Liver (tissue), 9 donors: ENCODE measurements around the gene SKA1. TPM values are rescaled to one million over a fixed set of nuclear protein-coding genes. Genes with fewer than 3 reads are reported as not detected.
A peak's percentile ranks its signal among the peaks of the same experiment; 100 is the strongest.

Experiments
- DNase-seq: peaks from one replicate; pipeline ENCODE4 v3.0.0-alpha.2; 2017; ENCODE audit warnings: low spot score
- H3K27ac ChIP-seq, 2 donors: one replicate each; pipeline ENCODE4 v1.7.0; 2013; ENCODE audit warnings: inconsistent platforms in 2 of 2, low read length in 2 of 2, control low read depth in 1 of 2, low read depth in 1 of 2, mild to moderate bottlenecking in 1 of 2
- H3K27me3 ChIP-seq, 4 donors: one replicate each; pipeline versions ENCODE4 v1.6.1 to v1.7.0; 2013; ENCODE audit warnings: low read length in 3 of 4, inconsistent platforms in 1 of 4, mild to moderate bottlenecking in 1 of 4, moderate library complexity in 1 of 4; ENCODE audit not compliant: control insufficient read depth in 4 of 4, insufficient read depth in 4 of 4
- H3K36me3 ChIP-seq, 4 donors: one replicate each; pipeline versions ENCODE4 v1.6.1 to v1.7.0; 2013; ENCODE audit warnings: low read length in 3 of 4, mild to moderate bottlenecking in 3 of 4, low read depth in 1 of 4, moderate library complexity in 1 of 4; ENCODE audit not compliant: control insufficient read depth in 4 of 4, insufficient read depth in 3 of 4
- H3K4me1 ChIP-seq, 4 donors: one replicate each; pipeline versions ENCODE4 v1.6.1 to v1.7.0; 2013; ENCODE audit warnings: low read length in 3 of 4, mild to moderate bottlenecking in 3 of 4, moderate library complexity in 1 of 4; ENCODE audit not compliant: control insufficient read depth in 4 of 4, insufficient read depth in 4 of 4
- H3K4me3 ChIP-seq, 3 donors: one replicate each; pipeline versions ENCODE4 v1.6.1 to v1.7.0; 2013; ENCODE audit warnings: low read length in 3 of 3, control low read depth in 1 of 3, low read depth in 1 of 3, mild to moderate bottlenecking in 1 of 3
- H3K9ac ChIP-seq, 2 donors: one replicate each; pipeline ENCODE4 v1.7.0; 2013; ENCODE audit warnings: low read length in 2 of 2, mild to moderate bottlenecking in 2 of 2, moderate library complexity in 2 of 2, control low read depth in 1 of 2, low read depth in 1 of 2
- H3K9me3 ChIP-seq, 4 donors: one replicate each; pipeline versions ENCODE4 v1.6.1 to v1.7.0; 2013; ENCODE audit warnings: low read length in 3 of 4; ENCODE audit not compliant: control insufficient read depth in 4 of 4
- EGR1 ChIP-seq, 2 donors: IDR thresholded peaks; 2 replicates each; pipeline ENCODE4 v1.6.1; 2016 to 2018; ENCODE audit warnings: antibody characterized with exemption in 2 of 2, low read depth in 2 of 2
- FOXA1 ChIP-seq: IDR thresholded peaks from 2 replicates; pipeline ENCODE4 v1.6.1; 2016; ENCODE audit warnings: antibody characterized with exemption
- FOXA2 ChIP-seq: IDR thresholded peaks from 2 replicates; pipeline ENCODE4 v1.6.1; 2016; ENCODE audit warnings: antibody characterized with exemption
- GABPA ChIP-seq, 2 donors: IDR thresholded peaks in 1 of 2; conservative IDR thresholded peaks in 1 of 2; 2 replicates each; pipeline ENCODE4 v1.6.1; 2016; ENCODE audit warnings: antibody characterized with exemption in 2 of 2, mild to moderate bottlenecking in 1 of 2, moderate library complexity in 1 of 2
- HNF4A ChIP-seq, 2 donors: conservative IDR thresholded peaks; 2 replicates each; pipeline ENCODE4 v1.6.1; 2016; ENCODE audit warnings: antibody characterized with exemption in 2 of 2, mild to moderate bottlenecking in 2 of 2
- NR2F2 ChIP-seq: IDR thresholded peaks from 2 replicates; pipeline ENCODE4 v1.6.1; 2016; ENCODE audit warnings: antibody characterized with exemption
- RAD21 ChIP-seq, 2 donors: IDR thresholded peaks; 2 replicates each; pipeline ENCODE4 v1.6.1; 2016; ENCODE audit warnings: antibody characterized with exemption in 2 of 2, mild to moderate bottlenecking in 2 of 2
- RXRA ChIP-seq, 2 donors: IDR thresholded peaks; 2 replicates each; pipeline ENCODE4 v1.6.1; 2017 to 2018; ENCODE audit warnings: antibody characterized with exemption in 2 of 2, mild to moderate bottlenecking in 1 of 2
- SP1 ChIP-seq: IDR thresholded peaks from 2 replicates; pipeline ENCODE4 v1.6.1; 2018; ENCODE audit warnings: antibody characterized with exemption, mild to moderate bottlenecking
- WGBS: extraction: QIAGEN DNeasy Blood & Tissue Kit; methylation state at CpG from one replicate; pipeline ENCODE4 v1.1.7; 2013; 5-methylcytosine and 5-hydroxymethylcytosine counted together
- polyA plus RNA-seq, 2 donors: library from polyadenylated mRNA; stranded (reverse) in 1 of 2; unstranded in 1 of 2; fragments of 200-250 nt in 1 of 2; fragments of >200 nt in 1 of 2; fragmentation: Nextera tagmentation in 1 of 2; extraction: Ambion mirVana in 1 of 2; gene quantifications; one replicate each; pipeline versions ENCODE4 v1.2.1 to v1.2.3, GENCODE V29; 2013 to 2015
- total RNA-seq, 2 donors: library from RNA; depleted of rRNA; stranded (reverse); fragments of >200 nt; gene quantifications; one replicate each; pipeline ENCODE4 v1.2.3, GENCODE V29; 2014
- TF ChIP-seq, protein P1 (sequence below): IDR thresholded peaks from 2 replicates; pipeline ENCODE4 v1.6.1; 2016; ENCODE audit warnings: antibody characterized with exemption, mild to moderate bottlenecking
- TF ChIP-seq, protein P2 (sequence below): IDR thresholded peaks from 2 replicates; pipeline ENCODE4 v1.6.1; 2016; ENCODE audit warnings: antibody characterized with exemption
- TF ChIP-seq, protein P3 (sequence below): IDR thresholded peaks from 2 replicates; pipeline ENCODE4 v1.6.1; 2016; ENCODE audit warnings: antibody characterized with exemption
- TF ChIP-seq, protein P4 (sequence below): IDR thresholded peaks from 2 replicates; pipeline ENCODE4 v1.6.1; 2016; ENCODE audit warnings: antibody characterized with exemption
- donor health status: healthy.
- donor health status: healthy.
- donor health status: healthy.
- donor health status: healthy.
- donor health status: healthy.

Gene SKA1
- total and polyA plus RNA-seq, 4 donors = 0.08 to 18.7 (median 0.52) TPM

DNA sequence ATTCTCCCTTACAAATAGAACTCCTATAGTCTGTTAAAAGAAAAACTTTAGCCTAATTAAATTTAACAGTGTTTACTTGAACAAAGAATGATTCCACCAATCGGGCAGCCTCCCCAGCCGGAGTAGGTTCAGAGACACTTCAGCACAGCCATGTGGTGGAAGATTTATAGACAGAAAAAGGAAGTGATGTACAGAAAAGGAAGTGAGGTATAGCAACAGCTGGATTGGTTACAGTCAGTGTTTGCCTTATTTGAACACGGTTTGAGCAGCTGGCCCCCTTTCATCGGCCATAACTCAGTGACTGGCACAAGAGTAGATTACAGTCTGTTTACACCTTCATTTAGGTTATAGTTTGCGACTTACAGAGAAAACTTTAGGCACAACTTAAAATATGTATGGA lies 2.1 kb upstream of the SKA1 start:
- TF ChIP-seq NR2F2 = no peak
- no peaks in the 10 kb centered on the region for H3K27me3 ChIP-seq
- H3K4me1 ChIP-seq = peaks cover 4 to 12% (median 6%) of the 10 kb centered on the region in 4 donors
- 89% methylated on average over 5 of the region's 5 CpGs for WGBS
- no peak overlapping the region for H3K27ac ChIP-seq
- DNase-seq = no peak
- no peak overlapping the region for H3K9ac ChIP-seq
- H3K36me3 ChIP-seq = no peaks in the 10 kb centered on the region
- no peak overlapping the region for H3K4me3 ChIP-seq
- peaks cover 2 to 12% (median 3%) of the 10 kb centered on the region in 4 donors for H3K9me3 ChIP-seq

DNA sequence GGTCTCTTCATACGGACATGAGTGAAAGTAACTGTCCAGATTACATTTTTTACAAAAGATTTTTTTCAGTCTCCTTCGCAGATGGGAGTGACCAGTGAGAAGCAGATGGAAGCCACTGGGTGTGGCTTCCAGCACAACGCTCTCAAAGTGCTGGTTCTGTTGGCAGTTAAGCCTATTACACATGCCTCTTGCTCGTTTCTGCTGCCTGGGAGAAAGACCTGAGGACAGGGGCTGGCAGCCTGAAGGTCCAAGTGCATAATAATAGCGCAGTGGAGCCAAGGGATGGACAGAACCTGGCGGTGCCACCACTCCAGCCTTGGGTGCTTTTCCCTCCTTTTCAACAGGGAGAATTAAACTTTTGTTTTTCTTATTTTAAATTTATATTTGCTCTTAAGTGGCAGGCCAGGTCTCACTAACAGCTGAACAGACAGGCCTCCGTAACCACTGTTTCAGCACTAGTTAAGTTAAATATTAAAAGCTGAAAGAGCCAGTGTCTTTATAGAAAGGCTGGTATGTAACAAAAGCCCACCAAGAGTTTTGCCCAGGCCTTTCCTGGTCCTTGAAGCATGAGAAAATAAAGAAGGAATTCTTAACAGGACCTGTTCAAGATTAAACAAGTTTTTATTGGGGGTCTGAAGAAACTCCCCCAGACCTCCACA lies 1.2 kb upstream of the SKA1 start:
- Histone ChIP-seq H3K36me3 (no peaks in the 10 kb centered on the region), H3K4me1 (peaks cover 4 to 12% (median 6%) of the 10 kb centered on the region in 4 donors), H3K27me3 (no peaks in the 10 kb centered on the region), H3K9me3 (peaks cover 2 to 12% (median 3%) of the 10 kb centered on the region in 4 donors), H3K27ac (peak overlapping the region; percentile 59 to 63), H3K4me3 (peak overlapping the region in 2 of 3 donors; percentile 59 to 65), H3K9ac (peak overlapping the region in 1 of 2 donors; percentile 57)
- TF ChIP-seq, protein P1, sequence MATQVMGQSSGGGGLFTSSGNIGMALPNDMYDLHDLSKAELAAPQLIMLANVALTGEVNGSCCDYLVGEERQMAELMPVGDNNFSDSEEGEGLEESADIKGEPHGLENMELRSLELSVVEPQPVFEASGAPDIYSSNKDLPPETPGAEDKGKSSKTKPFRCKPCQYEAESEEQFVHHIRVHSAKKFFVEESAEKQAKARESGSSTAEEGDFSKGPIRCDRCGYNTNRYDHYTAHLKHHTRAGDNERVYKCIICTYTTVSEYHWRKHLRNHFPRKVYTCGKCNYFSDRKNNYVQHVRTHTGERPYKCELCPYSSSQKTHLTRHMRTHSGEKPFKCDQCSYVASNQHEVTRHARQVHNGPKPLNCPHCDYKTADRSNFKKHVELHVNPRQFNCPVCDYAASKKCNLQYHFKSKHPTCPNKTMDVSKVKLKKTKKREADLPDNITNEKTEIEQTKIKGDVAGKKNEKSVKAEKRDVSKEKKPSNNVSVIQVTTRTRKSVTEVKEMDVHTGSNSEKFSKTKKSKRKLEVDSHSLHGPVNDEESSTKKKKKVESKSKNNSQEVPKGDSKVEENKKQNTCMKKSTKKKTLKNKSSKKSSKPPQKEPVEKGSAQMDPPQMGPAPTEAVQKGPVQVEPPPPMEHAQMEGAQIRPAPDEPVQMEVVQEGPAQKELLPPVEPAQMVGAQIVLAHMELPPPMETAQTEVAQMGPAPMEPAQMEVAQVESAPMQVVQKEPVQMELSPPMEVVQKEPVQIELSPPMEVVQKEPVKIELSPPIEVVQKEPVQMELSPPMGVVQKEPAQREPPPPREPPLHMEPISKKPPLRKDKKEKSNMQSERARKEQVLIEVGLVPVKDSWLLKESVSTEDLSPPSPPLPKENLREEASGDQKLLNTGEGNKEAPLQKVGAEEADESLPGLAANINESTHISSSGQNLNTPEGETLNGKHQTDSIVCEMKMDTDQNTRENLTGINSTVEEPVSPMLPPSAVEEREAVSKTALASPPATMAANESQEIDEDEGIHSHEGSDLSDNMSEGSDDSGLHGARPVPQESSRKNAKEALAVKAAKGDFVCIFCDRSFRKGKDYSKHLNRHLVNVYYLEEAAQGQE = no peak
- peak in 1 of 2 donors; percentile 22 for TF ChIP-seq HNF4A (conservative IDR thresholded peaks at IDR 0.05)
- WGBS = 59% methylated on average over 7 of the region's 7 CpGs
- DNase-seq = no peak

DNA sequence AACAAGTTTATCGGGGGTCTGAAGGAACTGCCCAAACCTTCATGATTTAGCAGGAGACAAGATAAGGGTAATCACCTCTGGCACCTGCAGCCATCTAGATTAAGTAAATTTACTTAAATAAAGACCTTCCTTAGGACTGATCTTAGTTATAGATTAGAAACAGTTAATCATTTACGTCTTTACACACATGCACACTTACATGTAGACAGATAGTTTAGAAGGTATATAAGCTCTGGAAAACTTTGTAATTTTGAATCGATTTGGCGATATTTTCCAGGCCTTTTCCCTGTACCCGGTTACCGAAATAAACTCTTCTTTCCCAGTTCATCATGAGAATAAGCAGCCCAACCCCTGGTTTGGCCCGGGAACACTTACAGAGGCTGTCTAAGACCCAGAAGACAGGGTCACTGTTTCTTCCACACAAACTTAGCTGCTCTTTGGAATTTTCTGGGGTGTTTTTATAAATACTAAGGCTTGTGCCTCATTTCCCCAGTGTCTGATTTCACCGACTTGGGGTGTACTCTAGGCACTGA lies 560 bp upstream of the SKA1 start:
- H3K27me3 ChIP-seq = no peaks in the 10 kb centered on the region
- peaks cover 4 to 12% (median 6%) of the 10 kb centered on the region in 4 donors for H3K4me1 ChIP-seq
- TF ChIP-seq, protein P1 = no peak
- TF ChIP-seq FOXA2 (no peak), RXRA (IDR thresholded peaks at IDR 0.05) (no peak), FOXA1 (no peak), EGR1 (IDR thresholded peaks at IDR 0.05; ENCODE audit: low read depth in 2 of 2) (no peak), SP1 (no peak), RAD21 (IDR thresholded peaks at IDR 0.05) (no peak), GABPA (IDR thresholded peaks at IDR 0.05 in 1 of 2, conservative IDR thresholded peaks at IDR 0.05 in 1 of 2) (no peak)
- TF ChIP-seq, protein P2, sequence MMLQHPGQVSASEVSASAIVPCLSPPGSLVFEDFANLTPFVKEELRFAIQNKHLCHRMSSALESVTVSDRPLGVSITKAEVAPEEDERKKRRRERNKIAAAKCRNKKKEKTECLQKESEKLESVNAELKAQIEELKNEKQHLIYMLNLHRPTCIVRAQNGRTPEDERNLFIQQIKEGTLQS = no peak
- TF ChIP-seq, protein P3, sequence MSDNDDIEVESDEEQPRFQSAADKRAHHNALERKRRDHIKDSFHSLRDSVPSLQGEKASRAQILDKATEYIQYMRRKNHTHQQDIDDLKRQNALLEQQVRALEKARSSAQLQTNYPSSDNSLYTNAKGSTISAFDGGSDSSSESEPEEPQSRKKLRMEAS = no peak
- TF ChIP-seq, protein P4, sequence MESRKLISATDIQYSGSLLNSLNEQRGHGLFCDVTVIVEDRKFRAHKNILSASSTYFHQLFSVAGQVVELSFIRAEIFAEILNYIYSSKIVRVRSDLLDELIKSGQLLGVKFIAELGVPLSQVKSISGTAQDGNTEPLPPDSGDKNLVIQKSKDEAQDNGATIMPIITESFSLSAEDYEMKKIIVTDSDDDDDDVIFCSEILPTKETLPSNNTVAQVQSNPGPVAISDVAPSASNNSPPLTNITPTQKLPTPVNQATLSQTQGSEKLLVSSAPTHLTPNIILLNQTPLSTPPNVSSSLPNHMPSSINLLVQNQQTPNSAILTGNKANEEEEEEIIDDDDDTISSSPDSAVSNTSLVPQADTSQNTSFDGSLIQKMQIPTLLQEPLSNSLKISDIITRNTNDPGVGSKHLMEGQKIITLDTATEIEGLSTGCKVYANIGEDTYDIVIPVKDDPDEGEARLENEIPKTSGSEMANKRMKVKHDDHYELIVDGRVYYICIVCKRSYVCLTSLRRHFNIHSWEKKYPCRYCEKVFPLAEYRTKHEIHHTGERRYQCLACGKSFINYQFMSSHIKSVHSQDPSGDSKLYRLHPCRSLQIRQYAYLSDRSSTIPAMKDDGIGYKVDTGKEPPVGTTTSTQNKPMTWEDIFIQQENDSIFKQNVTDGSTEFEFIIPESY = no peak
- peak overlapping the region; percentile 59 to 68 (median 65) for H3K4me3 ChIP-seq
- no peaks in the 10 kb centered on the region for H3K36me3 ChIP-seq
- peak overlapping the region; percentile 24 to 57 for H3K9ac ChIP-seq
- peak overlapping the region; percentile 59 to 63 for H3K27ac ChIP-seq
- no peak for DNase-seq
- peaks cover 2 to 9% (median 3%) of the 10 kb centered on the region in 4 donors for H3K9me3 ChIP-seq
- WGBS = 28% methylated on average over 8 of the region's 8 CpGs
